ENCODE data around the gene GPR39. TPM values are rescaled to one million over a fixed set of nuclear protein-coding genes. Genes with fewer than 3 reads are reported as not detected.

GPR39 gene
- total RNA-seq, 1 experiment from 2014 or later = 0.50 TPM

DNA sequence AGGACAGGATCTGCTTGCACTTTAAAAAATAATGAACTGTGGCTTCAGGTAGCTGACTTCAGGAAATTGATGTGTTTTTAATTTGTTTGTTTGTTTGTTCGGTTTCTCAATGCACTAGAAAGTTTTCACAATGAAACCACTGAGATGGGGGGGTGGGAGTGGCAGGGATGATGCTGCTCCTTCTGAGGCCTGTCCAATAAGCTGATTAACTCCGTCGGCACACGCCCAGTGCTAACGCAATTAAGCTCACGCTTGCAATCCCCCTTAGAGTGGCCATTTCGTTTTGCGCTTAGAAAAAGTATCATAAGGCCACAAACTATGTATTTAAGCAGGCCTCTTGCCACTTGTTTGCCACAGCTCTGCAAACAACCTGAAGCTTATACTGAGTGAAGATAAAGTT lies 12.5 kb upstream of the GPR39 start:
- H3K23me2 ChIP-seq (ENCODE audit: insufficient read length, low read depth, low read length, poor library complexity, severe bottlenecking) = no peaks in the 10 kb centered on the region
- H4K20me1 ChIP-seq (ENCODE audit: control insufficient read depth, insufficient read depth, insufficient read length) = no peaks in the 10 kb centered on the region
- no peak overlapping the region for H3K27ac Mint-ChIP-seq
- no peak overlapping the region for H3T11ph ChIP-seq (ENCODE audit: low read length)
- H3K14ac ChIP-seq (ENCODE audit: insufficient read depth, low read length) = no peak overlapping the region
- no peak overlapping the region for H2AFZ ChIP-seq (ENCODE audit: low read length)
- WGBS (ENCODE audit: extremely low coverage, insufficient read length, low lambda C conversion rate) = no CpG with 5 or more reads among the region's 8 CpGs
- H2BK15ac ChIP-seq (ENCODE audit: low read depth, low read length) = no peak overlapping the region
- H3K56ac ChIP-seq (ENCODE audit: insufficient read length, low read depth, low read length) = no peak overlapping the region
- H3K27me3 Mint-ChIP-seq (ENCODE audit: low read depth) = no peaks in the 10 kb centered on the region; the same call in none of the 2 replicates
- H2BK20ac ChIP-seq (ENCODE audit: low read depth, low read length, poor library complexity, severe bottlenecking) = no peak overlapping the region
- TF ChIP-seq, protein P1, sequence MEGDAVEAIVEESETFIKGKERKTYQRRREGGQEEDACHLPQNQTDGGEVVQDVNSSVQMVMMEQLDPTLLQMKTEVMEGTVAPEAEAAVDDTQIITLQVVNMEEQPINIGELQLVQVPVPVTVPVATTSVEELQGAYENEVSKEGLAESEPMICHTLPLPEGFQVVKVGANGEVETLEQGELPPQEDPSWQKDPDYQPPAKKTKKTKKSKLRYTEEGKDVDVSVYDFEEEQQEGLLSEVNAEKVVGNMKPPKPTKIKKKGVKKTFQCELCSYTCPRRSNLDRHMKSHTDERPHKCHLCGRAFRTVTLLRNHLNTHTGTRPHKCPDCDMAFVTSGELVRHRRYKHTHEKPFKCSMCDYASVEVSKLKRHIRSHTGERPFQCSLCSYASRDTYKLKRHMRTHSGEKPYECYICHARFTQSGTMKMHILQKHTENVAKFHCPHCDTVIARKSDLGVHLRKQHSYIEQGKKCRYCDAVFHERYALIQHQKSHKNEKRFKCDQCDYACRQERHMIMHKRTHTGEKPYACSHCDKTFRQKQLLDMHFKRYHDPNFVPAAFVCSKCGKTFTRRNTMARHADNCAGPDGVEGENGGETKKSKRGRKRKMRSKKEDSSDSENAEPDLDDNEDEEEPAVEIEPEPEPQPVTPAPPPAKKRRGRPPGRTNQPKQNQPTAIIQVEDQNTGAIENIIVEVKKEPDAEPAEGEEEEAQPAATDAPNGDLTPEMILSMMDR (conservative IDR thresholded peaks at IDR 0.05) = no peak
- H3K27ac ChIP-seq (ENCODE audit: insufficient read length, low read depth, low read length) = no peak overlapping the region
- H4K91ac ChIP-seq (ENCODE audit: insufficient read length, low read depth, low read length) = no peak overlapping the region
- no peak overlapping the region for H2BK120ac ChIP-seq (ENCODE audit: low read depth, low read length, poor library complexity, severe bottlenecking)
- H3K79me1 ChIP-seq (ENCODE audit: insufficient read depth, low read depth, low read length, poor library complexity, severe bottlenecking) = no peaks in the 10 kb centered on the region
- H3K4me1 ChIP-seq (ENCODE audit: insufficient read depth, low read length) = no peaks in the 10 kb centered on the region; the same call in 1 of the 2 replicates
- no peak overlapping the region for H3K9ac ChIP-seq (ENCODE audit: extremely low read depth, insufficient read length, low read length)
- H3K4me3 Mint-ChIP-seq = no peak overlapping the region
- no peaks in the 10 kb centered on the region for H3K27me3 ChIP-seq (ENCODE audit: insufficient read depth, low read length)
- no peak for DNase-seq
- H3K18ac ChIP-seq (ENCODE audit: insufficient read length, low read depth, low read length) = no peak overlapping the region
- no peaks in the 10 kb centered on the region for H3K9me3 Mint-ChIP-seq
- H2BK12ac ChIP-seq (ENCODE audit: insufficient read length, low read depth, low read length) = no peak overlapping the region
- no peak overlapping the region for H4K8ac ChIP-seq (replicated peaks; ENCODE audit: insufficient read length, low read depth, low read length)
- H3K9me3 ChIP-seq (ENCODE audit: control insufficient read depth, low read depth, low read length) = no peaks in the 10 kb centered on the region
- H3K23ac ChIP-seq (ENCODE audit: insufficient read length, low read depth, low read length) = no peak overlapping the region
- no peak overlapping the region for H2AK5ac ChIP-seq (ENCODE audit: insufficient read length, low read length)
- H3K4me1 Mint-ChIP-seq = peaks cover 7 to 9% of the 10 kb centered on the region in 2 experiments
- no peaks in the 10 kb centered on the region for H3K79me2 ChIP-seq (ENCODE audit: insufficient read depth, low read length)
- no peak overlapping the region for H4K5ac ChIP-seq (ENCODE audit: insufficient read length, low read depth, low read length)
- H3K4me2 ChIP-seq (ENCODE audit: insufficient read depth, insufficient read length, low read length) = no peak overlapping the region
- H3K36me3 Mint-ChIP-seq (ENCODE audit: insufficient read depth in 1 of 3, low read depth in 3 of 3) = no peaks in the 10 kb centered on the region
- H2BK5ac ChIP-seq (ENCODE audit: insufficient read length, low read length) = no peak overlapping the region
- no peak overlapping the region for H3K4ac ChIP-seq (ENCODE audit: low read depth, low read length)

Measured in H9 (cell line).